Right lung (tissue), 5 donors: ENCODE data around the gene PRDM11. TPM values are rescaled to one million over a fixed set of nuclear protein-coding genes. Genes with fewer than 3 reads are reported as not detected.

Experiments
- DNase-seq, 2 donors: peaks; one replicate each; pipeline ENCODE4 v3.0.0-alpha.2; 2013
- polyA plus RNA-seq, 5 donors: library from polyadenylated mRNA; unstranded; fragments of 120-200 nt; gene quantifications; one replicate each; pipeline versions ENCODE4 v1.2.1 to v1.2.3, GENCODE V29; 2013; ENCODE audit warnings: inconsistent platforms in 1 of 5, low replicate concordance in 1 of 5; ENCODE audit not compliant: insufficient read length in 5 of 5, insufficient read depth in 1 of 5

PRDM11 gene
- polyA plus RNA-seq, 5 donors = 14.2 to 24.7 (median 21.8) TPM

DNA sequence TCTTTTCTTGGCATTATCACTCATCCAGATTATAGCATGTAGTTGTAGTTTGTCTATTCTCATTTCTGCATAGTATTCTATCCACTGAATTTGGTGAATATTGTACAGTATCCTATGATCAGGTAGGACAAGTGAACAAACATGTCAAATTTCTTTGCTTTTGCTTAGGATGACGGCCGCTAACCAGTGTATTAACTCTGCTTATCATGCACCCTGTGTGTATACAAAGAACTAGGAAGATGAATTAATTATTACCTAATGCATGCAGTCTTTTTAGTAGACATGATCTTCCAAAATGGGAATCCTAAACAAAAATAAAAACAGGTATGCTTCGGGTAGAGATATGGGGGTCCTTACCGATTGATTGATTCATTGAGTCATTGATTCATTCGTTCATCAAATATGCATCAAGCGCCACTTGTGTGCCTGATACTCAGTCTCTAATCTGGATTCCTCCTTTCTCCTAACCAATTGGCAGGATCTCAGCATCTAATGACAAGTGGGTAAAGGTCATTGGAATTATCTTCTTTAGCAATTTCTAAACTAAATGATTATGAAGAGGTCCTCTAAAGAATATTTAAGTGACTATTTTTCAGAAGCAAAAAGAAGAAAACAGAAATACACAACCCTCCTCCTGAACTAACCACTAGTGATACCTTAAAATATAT lies 27.9 kb downstream of the PRDM11 start:
- no peak for DNase-seq

DNA sequence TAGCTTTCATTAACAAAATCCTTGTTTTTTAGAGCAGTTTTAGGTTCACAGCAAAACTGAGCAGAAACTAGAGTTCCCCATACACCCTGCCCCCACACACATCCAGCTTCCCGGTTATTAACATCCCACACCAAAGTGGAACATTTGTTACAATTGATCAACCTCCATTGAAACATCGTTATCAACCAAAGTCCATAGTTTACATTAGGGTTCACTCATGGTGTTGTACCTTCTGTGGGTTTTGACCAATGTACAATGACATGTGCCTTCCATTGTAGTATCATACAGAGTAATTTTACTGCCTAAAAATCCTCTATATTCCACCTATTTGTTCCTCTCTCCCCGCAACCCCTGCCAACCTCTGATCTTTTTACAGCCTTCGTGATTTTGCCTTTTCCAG lies 28.5 kb downstream of the PRDM11 start:
- no peak for DNase-seq

DNA sequence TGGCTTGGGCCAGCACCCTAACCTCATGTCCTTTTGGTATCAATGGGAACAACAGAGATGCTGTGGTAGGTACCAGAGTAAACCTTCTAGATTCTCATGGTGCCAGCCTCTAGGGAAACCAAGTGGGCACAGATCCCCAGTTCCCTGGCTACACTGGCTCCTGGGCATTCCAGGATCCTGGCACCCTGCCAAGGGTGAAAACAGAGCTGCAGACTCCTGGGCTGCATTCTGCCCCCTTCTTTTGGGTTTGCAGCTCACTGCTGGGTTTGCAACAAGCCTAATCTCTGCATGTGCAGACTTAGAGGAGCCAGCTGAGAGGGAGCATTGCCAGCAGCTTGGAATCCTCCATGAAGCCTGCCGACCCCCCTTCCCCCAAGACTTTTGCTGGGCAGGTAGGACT lies 30.6 kb downstream of the PRDM11 start:
- DNase-seq = no peak

GRCh38 chr11:45178223-45178622 lies 31.8 kb downstream of the PRDM11 start:
- DNase-seq = no peak

- DNase-seq = no peak
These were observed 32.6 kb downstream of the PRDM11 start for GRCh38 chr11:45178890-45179671.

DNA sequence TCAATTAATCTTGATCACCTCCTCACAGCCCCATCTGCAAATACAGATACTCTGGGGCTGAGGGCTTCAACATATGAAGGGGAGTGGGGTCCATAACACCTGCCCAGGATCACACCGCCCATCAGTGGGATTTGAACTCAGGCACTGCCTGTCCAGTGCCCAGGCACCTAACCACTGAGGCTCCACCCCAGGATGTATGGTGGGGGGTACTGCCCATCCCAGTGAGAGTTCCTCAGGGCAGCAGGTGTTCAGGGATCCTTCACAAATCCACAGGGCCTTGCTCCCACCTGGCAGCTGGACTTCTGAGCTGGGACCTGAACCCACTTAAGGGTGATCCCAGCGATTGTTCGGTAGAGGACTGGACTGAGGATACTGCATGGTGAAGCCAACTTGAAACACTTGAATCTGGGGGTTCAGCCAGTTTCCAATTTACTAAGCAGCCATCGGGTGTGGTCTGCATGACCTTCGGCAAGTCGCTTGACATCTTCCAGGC lies 33.3 kb downstream of the PRDM11 start:
- no peak for DNase-seq

- peak in 1 of 2 donors; percentile 44 for DNase-seq
These were observed 33.9 kb downstream of the PRDM11 start for GRCh38 chr11:45180179-45180847.

DNA sequence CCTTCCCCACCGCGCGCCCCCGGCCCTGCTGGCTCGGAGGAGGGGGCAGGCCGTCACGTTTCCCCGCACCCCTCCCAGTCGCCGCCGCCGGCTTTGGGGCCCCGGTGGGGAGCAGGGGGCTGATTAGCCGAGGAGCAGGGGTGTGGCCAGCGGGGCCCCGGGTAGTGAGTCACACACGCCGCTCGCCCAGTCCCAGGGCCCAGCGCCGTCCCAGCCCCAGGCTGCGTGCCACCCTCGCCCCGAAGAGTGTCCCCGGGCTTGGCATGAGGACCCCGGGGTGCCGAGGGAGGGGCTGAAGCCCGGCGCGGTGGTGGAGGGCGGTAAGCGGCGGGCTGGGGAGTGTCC lies 34.4 kb downstream of the PRDM11 start:
- peak; percentile 61 to 63 for DNase-seq

DNA sequence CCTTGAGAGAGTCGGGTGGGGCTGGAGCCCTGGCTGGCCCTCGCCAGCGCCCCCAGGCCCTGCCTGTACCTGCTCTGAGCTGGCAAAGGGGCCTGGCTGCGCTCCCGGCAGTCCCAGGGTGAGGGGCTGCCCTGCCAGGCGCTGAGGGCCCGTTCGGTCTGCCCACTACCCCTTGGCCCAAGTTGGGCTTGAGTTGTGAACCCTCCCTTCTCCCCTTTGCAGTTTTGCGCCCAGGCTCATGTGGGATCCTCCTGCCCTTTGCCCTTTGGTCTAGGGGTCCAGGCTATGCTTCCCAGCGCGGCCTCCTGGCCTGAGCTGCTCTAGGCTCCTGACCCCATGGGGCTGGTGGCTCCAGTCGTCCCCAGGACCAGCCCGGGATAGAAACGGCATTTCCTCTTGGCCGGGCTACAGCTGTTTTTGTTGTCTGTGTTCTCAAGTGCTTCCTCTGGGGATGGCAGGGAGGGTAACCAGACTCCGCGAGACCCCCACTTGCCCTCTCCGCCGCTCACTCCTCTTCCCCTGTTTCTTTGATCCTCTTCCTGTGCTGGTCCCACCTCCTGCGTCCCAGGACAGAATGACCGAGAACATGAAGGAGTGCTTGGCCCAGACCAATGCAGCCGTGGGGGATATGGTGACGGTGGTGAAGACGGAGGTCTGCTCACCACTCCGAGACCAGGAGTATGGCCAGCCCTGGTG lies 34.9 kb downstream of the PRDM11 start:
- peak in 1 of 2 donors; percentile 36 for DNase-seq

DNA sequence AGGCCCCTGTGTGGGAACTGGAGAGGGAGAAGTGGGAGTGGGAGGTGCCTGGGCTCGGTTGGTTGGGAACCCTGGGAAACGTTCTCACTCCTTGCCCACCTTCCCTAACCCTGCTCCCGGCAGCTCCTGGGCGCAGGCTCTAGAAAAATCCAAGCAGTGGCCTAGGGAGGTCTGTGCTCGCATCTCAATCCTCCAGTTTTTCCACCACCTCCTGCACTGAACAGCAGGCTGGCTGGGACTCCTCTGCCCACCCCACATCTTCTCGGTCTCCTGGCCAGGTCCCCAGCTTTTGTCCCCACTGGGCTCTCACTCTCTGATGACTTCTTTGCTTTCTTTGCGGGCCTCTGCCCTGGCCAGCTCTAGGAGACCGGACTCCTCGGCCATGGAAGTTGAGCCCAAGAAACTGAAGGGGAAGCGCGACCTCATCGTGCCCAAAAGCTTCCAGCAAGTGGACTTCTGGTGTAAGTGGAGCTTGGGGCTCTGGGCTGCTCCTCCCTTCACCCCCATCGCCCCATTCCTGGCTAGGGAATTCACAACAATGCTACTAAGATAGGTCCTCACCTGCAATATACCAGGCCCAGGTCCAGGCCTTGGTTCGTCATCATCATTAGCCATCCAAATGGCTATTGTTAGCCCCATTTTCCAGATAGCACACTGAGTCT lies 35.6 kb downstream of the PRDM11 start:
- DNase-seq = no peak

- no peak for DNase-seq
These were observed 36.5 kb downstream of the PRDM11 start for GRCh38 chr11:45182902-45183301.

- DNase-seq = no peak
These were observed 38.2 kb downstream of the PRDM11 start for GRCh38 chr11:45184640-45185039.

GRCh38 chr11:45185228-45185729 lies 38.8 kb downstream of the PRDM11 start:
- no peak for DNase-seq

- no peak for DNase-seq
These were observed 40.9 kb downstream of the PRDM11 start for GRCh38 chr11:45187375-45187774.

GRCh38 chr11:45188127-45188526 lies 41.7 kb downstream of the PRDM11 start:
- no peak for DNase-seq

DNA sequence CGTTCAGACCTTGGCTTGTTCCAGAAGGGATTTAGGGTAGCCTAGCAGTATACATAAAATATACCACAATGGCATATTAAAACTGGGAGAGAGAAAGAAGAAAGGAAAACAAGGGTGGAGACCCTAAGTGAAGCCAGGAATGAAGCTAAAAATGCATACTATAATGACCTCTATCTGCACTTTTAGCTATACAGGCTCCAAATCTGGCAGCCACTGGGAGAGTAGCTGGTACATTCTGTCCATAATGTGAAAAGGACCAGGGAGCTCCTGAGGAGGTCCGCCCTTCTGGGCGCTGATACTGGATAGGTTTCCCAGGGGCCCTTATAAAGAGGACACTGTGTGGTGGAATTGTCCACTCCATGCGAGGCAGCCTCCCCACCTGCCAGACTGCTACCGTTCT lies 42.8 kb downstream of the PRDM11 start:
- DNase-seq = no peak

DNA sequence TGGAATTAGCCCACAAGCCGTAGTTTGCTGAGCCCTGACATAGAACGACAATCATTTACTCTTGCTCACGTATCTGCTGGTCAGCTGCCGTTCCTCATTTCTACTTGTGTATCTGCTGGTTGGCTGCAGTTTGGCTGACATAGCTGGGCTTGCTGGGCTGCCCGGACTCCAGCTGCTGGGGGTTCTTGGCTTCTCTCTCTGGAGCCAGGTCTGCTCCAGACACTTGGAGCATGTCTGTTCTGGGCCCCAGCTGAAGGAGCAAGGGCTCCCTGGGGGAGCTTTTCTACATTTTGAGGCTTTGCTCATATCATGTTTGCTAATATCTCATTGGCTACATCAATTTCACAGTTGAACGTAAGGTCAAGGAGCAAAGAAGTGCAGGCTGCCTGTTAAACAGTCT lies 47.3 kb downstream of the PRDM11 start:
- no peak for DNase-seq

DNA sequence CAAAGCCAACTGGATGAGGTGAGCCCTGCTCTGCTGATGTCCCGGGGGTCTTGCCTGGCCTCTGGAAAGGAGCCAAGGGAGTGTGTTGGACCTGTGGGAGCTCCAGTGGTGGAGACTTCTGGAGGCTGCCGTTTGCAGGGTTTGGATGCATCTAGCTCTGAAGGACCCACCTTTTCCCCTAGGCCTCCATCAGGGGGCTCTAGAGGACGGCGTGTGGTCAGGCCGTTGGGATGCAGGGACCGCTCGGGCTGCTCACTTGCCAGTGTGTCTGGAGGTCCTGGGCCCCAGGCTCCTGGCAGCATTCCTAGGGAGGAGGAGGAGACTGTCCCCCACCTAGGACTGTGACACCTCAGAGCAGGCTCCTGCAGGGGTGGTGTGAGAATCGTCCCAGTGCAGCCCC lies 58.3 kb downstream of the PRDM11 start:
- DNase-seq = no peak

DNA sequence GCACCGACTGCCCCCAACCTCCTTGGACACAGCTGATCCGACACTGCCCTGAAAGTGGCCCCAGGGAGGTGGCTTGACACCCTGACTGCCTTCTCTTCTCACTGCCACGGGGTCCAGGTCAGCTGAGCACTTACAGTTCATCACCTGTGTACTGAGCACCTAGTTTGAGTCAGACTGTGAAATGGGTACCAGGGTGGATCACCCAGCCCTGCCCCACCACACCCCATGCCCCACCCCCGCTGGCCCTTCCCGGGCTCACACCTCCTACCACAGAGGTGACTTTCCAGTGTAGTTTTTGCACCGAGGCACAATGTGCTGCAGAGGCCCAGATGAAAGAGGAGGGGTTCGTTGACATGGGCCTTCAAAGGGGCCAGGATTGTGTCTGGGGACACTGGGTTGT lies 59.5 kb downstream of the PRDM11 start:
- no peak for DNase-seq

- DNase-seq = peak in 1 of 2 donors; percentile 7
These were observed 61.7 kb downstream of the PRDM11 start for GRCh38 chr11:45208135-45208534.
